Dedifferentiated amniotic fluid mesenchymal stem cell (primary cell): ENCODE measurements around the gene TMEM139.
"Not testable (repeated sequence)": the region's sequence is repeated elsewhere in the genome, so short reads cannot be mapped to it uniquely, and the experiment has no call there.

ENCODE experiments used
- DNase-seq: peaks from one replicate; pipeline ENCODE4 v3.0.0-alpha.2; 2016; ENCODE audit errors: extremely low spot score

The TMEM139 gene

GRCh38 chr7:143289421-143289820 lies 4.7 kb downstream of the TMEM139 start:
- DNase-seq = no peak

GRCh38 chr7:143289888-143290287 lies 5.1 kb downstream of the TMEM139 start:
- not testable (repeated sequence) for DNase-seq

GRCh38 chr7:143290293-143290692 lies 5.5 kb downstream of the TMEM139 start:
- no peak for DNase-seq

GRCh38 chr7:143292876-143293275 lies 8.1 kb downstream of the TMEM139 start:
- no peak for DNase-seq

- DNase-seq = no peak
Measured at GRCh38 chr7:143295870-143296269, 11.1 kb downstream of the TMEM139 start.

GRCh38 chr7:143296686-143297085 lies 11.9 kb downstream of the TMEM139 start:
- DNase-seq = no peak

- no peak for DNase-seq
Measured at GRCh38 chr7:143299346-143299745, 14.6 kb downstream of the TMEM139 start.

- no peak for DNase-seq
Measured at GRCh38 chr7:143299840-143300239, 15.1 kb downstream of the TMEM139 start.

- DNase-seq = no peak
Measured at GRCh38 chr7:143300959-143301935, 16.5 kb downstream of the TMEM139 start.

- DNase-seq = no peak
Measured at GRCh38 chr7:143303733-143304132, 19.0 kb downstream of the TMEM139 start.

- DNase-seq = no peak
Measured at GRCh38 chr7:143304938-143305337, 20.2 kb downstream of the TMEM139 start.

- no peak for DNase-seq
Measured at GRCh38 chr7:143305423-143306070, 20.8 kb downstream of the TMEM139 start.

GRCh38 chr7:143308632-143309031 lies 23.9 kb downstream of the TMEM139 start:
- DNase-seq = no peak

GRCh38 chr7:143314127-143314526 lies 29.4 kb downstream of the TMEM139 start:
- DNase-seq = no peak

GRCh38 chr7:143315776-143316175 lies 31.0 kb downstream of the TMEM139 start, which contains the start of gene CLCN1:
Gene CLCN1, plus strand, starts transcription at chr7:143316111. Its CDS starts 102 bp downstream, at chr7:143316213.
- DNase-seq = no peak

- DNase-seq = no peak
Measured at GRCh38 chr7:143316492-143316891, 31.7 kb downstream of the TMEM139 start.

- peak; percentile 21 for DNase-seq
Measured at GRCh38 chr7:143318661-143319060, 33.9 kb downstream of the TMEM139 start.

- no peak for DNase-seq
Measured at GRCh38 chr7:143320620-143321019, 35.9 kb downstream of the TMEM139 start.

- DNase-seq = no peak
Measured at GRCh38 chr7:143321242-143321641, 36.5 kb downstream of the TMEM139 start.

GRCh38 chr7:143321734-143322133 lies 37.0 kb downstream of the TMEM139 start:
- no peak for DNase-seq

GRCh38 chr7:143322760-143323633 lies 38.2 kb downstream of the TMEM139 start:
- DNase-seq = no peak

- DNase-seq = no peak
Measured at GRCh38 chr7:143323653-143324052, 38.9 kb downstream of the TMEM139 start.
